Measurements from ENCODE around the gene ZBTB47.

The ZBTB47 gene

DNA sequence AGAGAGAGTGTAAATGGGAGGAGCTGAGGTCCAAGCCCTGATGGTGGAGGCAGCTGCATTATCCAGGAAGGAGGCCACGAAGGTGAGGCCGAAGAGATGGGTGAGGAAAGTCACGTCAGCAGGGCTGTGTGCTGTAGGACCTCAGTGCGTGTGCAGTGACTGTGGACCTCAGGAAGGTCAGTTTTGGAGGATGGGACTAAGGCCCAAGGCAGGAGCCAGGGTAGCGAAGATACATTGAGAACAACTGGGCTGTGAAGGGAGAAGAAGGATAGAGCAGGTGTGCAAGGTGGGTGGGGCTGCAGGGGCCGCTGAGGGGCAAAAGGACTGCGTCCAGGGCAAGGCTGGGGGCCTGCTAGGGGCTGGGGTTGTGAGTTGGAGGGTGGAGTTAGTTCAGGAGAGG is 36.7 kb downstream of the ZBTB47 start:
- FAIRE-seq = no peak
- DNase-seq (ENCODE audit: insufficient read length, low spot score) = no peak
- no peak for TF ChIP-seq POLR2A (IDR thresholded peaks at IDR 0.05; ENCODE audit: low read depth, low read length)

DNA sequence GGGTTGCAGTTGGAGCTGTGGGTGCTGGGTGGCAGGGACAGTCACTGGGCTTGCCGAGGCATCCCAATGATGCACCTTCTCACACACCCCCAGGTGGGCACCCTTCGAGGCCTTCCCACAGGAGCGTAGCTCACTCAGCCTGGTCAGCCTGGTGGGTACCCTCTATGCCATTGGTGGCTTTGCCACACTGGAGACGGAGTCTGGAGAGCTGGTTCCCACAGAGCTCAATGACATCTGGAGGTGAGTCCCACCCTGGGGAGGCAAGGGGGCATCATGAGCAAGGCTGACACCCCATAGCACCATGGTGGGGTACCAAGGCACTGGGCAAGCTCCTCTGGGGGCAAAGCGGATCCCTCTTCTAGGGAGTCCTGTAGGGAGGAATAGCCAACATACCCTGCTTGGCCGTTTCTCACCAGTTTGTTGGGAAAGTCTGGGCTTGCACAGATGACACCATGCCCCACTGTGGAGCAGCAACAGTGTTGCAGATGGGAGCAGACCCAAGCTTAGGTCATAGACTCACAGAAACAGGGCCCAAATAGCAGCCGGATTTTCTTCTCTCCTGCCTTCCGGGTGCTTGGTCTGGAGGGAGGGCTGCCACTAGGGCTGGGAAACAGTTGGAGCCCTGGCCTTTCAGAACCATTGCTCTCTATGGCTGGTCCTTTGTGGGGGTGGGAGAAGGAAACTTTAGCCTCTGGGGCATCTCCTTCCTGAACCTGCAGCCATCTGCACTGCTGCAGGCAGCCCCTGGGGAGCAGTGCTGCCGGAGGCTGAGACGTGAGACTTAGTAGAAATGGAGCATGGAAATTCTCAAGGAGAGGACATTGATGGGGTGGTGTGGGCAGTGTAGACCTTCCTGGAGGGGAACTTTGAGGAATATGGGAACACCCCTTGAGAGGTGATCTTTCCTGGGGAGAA is 37.5 kb downstream of the ZBTB47 start:
- no peak for FAIRE-seq
- TF ChIP-seq POLR2A (IDR thresholded peaks at IDR 0.05; ENCODE audit: low read depth, low read length) = no peak
- no peak for DNase-seq (ENCODE audit: insufficient read length, low spot score)

DNA sequence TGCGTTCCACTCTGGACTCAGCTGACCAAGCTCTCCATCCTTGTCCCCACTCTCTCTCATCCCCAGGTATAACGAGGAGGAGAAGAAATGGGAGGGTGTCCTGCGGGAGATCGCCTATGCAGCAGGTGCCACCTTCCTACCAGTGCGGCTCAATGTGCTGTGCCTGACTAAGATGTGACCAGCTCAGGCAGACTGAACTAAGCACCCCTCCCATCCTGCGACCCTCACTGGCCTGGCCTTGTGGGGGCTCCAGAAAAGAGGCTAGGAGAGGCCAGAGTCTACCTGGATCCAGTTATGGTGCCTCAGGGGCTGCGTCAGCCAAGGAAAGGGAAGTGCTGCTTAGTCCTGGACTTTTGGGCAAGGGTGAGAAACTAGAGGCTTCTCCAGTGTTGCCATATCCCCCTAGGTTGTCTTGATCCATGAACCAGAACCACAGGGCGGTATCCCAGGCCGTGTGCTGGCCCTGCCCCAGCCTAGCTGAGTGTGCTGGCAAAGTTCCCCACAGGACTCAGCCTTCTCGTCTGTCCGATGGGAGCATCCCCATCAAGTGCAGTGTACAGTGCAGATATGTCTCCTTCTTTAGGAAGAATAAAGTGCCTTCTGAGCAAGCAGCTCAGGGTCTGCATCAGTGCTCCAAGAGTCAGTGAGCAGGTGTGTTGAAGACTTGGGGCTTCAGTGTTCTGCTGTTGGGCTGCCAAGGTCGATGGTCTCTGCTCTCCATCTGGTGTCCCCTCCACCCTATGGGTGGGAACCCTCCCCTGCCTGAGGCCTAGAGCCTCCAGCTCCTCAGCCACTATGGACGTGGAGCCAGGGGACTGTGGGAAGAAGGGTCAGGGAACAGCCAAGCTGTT is 38.5 kb downstream of the ZBTB47 start:
- no peak for TF ChIP-seq POLR2A (IDR thresholded peaks at IDR 0.05; ENCODE audit: low read depth, low read length)
- FAIRE-seq = no peak
- DNase-seq (ENCODE audit: insufficient read length, low spot score) = no peak

DNA sequence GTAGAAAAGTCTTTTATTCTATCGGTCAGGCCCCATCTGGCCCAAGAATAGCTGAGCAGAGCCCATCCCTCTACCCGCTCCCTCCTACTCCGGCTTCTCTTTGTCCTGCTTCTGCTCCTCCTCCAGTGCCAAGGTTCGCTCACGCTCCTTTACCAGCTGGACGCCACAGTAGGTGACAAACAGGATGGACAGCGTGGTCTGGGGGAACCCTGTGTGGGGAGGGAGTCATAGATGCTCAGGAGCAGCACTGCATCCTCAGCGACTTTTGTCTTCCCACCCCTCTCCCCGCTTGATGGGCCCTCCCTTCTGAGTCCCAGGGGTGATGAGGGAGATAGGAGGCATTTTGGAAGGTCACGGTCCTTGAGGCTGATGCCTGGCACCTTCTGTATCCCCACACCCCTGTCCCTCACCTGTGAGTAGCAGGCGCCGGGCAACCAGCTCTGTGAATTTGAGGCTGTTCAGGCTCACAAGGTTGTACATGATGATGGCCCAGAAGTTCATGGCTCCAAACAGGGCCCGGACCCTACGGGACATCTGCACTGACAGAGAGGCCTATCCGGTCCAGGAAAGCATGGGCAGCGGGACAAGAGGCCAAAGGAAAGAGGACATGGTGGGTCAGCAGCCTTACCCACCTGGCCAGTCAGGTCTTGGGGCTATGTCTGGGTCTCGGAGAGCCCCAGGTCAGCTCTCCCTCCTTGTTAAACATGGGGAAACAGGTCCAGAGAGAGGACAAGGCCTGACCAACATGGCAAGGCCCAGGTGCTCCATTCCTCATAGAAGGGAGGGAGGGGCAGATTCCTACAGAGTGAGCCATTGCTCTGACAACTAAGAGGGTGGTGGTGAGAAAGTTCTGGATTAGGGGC is 39.4 kb downstream of the ZBTB47 start:
- TF ChIP-seq POLR2A (IDR thresholded peaks at IDR 0.05; ENCODE audit: low read depth, low read length) = no peak
- no peak for DNase-seq (ENCODE audit: insufficient read length, low spot score)
- no peak for FAIRE-seq

DNA sequence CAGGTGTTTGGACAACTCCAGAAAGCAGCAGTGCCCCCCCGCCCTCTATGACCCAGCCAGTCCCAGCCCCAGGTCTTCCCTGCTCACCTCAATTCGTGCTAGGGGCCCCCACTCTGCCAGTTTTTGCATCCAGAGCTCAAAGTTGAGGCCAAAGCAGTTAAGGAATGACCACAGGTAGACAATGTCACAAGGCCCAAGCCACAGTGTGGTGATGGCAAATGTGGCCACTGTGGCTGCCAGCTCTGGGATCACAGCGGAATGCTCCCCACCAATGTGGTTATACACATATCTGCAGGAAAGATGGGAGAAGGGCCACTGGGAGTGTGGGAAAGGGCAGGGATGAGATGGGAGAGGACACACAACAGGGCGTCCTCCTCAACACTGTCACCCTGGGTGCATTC is 40.0 kb downstream of the ZBTB47 start:
- no peak for DNase-seq (ENCODE audit: insufficient read length, low spot score)
- no peak for FAIRE-seq
- TF ChIP-seq POLR2A (IDR thresholded peaks at IDR 0.05; ENCODE audit: low read depth, low read length) = no peak

DNA sequence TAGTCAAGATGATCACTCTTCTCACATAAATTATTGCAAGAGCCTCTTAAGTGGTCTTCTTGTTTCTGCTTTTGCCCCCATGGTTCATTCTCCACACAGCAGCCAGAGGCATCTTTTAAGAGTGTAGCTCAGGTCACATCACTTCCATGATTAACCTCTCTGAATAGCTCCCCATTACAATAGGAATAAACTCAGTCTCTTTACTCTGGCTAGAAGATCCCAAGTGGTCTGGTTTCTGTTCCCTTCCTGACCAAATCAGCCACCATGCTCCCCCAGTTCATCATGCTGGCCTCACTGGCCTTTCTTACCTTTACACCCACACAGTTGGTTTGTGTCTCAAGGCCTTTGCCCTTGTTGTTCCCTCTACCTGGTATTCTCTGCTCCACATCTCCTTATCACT is 40.9 kb downstream of the ZBTB47 start:
- DNase-seq (ENCODE audit: insufficient read length, low spot score) (no peak), FAIRE-seq (no peak)
- no peak for TF ChIP-seq POLR2A (IDR thresholded peaks at IDR 0.05; ENCODE audit: low read depth, low read length)

DNA sequence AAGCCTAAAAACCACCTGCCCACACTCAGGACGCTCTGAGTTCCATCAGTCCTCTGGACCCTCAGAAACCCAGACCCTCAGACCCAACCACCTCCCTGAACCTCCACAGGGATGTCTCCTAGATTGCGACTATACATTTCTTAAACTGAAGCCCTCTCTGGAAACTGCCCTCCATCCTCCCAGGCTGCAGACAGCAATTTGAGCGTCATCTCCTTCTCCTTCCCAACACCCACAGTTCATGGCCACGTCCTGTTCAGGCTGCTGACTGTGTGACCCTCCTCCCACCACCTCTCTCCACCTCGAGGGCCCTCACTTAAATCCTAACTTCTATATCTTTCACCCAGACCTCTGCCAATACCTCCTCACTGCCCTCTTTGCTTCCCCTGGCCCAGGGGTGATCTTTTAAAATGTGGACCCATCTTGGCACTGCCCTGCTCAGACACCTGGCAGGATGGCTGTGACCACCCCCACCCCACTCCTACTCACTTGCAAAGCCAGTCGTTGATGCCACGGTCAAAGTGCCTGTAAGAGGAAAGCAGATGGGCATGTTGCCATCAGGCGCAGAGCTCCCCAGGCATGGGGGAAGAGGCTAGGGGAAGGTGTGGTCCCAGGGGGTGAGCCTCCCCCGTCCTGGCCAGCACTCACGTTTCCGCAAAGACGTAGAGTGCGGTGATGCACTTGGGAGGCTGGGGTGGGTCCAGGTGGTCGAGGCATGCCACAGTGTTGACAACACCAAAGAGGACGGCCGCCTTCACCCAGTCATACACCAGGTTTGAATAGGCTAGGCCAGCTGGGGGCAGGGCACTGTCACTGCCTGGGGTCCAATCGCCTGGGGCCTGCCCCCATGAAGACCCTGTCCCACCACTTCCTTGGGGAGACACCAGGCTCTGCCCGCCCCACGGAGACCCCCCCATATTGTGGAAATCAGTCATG is 43.1 kb downstream of the ZBTB47 start:
- DNase-seq (ENCODE audit: insufficient read length, low spot score) (no peak), FAIRE-seq (no peak)
- TF ChIP-seq POLR2A (IDR thresholded peaks at IDR 0.05; ENCODE audit: low read depth, low read length) = no peak

DNA sequence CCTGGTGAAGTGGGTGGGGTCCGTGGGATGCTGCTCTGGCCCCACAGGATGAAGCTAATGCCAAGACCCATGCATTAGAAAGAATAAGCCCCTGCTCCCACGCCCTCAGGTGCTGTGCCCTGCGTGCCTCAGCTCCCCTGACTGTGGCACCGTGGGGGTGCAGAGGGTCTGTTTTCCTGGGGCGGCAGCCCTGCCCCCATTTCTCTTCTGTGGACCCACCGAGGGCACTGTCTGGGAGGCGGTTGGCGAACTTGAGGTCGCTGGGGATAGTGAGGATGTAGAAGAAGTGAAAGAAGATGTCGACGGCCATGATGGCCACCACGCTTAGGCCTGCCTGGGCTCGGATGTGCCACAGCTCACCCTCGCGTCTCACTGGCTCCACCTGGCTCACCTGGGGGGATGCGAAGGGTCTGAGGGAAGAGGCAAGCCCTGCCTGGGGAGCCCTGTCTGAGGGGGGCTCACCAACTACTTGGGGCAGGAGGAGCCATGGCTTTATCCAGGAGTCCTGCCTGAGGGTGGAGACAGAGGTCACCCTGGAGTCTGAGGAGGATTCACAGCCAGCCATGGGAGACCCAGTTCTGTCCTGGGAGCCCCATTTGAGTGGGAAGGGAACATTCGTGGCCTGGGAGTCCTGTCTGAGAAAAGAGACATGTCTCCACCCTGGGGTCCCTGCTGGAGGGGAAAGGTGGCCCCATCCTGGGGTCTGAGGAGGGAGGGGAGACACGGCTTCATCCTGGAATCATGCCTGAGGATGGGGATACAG is 44.0 kb downstream of the ZBTB47 start:
- no peak for FAIRE-seq
- DNase-seq (ENCODE audit: insufficient read length, low spot score) = no peak
- no peak for TF ChIP-seq POLR2A (IDR thresholded peaks at IDR 0.05; ENCODE audit: low read depth, low read length)

DNA sequence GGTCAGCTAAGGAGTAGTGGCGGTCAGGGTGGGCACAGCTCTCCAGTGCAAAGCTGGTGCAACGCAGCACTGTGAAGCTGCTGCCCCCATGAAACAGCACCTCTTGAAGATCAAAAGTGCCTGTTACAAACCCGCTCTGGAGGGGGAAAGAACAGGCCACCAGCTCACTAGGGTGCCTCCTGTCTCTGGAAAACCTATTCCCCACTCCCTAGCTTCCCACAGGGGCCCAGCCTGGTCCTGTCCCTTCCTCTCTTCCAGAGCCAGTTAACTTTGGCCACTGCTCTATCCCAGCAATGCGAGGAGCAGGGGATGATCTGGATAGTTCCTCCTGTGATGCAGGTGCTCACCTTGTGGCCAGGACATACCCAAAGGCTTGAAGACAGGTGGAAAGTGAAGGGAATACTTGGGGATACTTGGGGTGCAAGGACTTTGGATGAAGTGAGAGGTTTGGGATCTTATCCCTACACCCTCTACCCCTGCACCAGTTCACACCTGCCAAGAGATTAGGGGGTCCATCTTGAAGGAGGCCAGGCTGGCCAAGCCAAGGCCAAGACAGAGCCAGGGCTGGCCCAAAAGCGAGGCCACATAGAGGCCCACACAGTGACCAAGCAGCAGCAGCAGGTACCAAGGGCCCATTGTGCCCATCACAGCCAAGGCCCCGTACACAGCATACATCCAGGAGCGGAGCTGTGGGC is 44.9 kb downstream of the ZBTB47 start:
- FAIRE-seq (no peak), DNase-seq (ENCODE audit: insufficient read length, low spot score) (no peak)
- no peak for TF ChIP-seq POLR2A (IDR thresholded peaks at IDR 0.05; ENCODE audit: low read depth, low read length)

DNA sequence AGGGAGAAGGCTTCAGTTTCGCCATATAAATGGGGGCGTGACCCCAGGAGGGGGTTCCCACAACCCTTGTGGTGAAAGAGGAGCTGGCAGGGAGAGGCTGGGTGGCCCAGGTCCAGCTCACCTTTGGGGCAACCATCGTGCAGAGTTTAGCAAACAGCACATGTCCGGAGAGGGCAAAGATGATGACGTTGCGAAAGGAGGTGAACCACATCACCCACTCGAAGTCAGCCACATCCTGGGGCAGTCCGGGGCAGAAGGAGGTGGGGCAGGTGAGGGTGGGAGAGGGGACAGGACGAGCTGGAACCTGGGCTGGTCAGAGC is 45.4 kb downstream of the ZBTB47 start:
- FAIRE-seq = no peak
- no peak for TF ChIP-seq POLR2A (IDR thresholded peaks at IDR 0.05; ENCODE audit: low read depth, low read length)
- no peak for DNase-seq (ENCODE audit: insufficient read length, low spot score)

DNA sequence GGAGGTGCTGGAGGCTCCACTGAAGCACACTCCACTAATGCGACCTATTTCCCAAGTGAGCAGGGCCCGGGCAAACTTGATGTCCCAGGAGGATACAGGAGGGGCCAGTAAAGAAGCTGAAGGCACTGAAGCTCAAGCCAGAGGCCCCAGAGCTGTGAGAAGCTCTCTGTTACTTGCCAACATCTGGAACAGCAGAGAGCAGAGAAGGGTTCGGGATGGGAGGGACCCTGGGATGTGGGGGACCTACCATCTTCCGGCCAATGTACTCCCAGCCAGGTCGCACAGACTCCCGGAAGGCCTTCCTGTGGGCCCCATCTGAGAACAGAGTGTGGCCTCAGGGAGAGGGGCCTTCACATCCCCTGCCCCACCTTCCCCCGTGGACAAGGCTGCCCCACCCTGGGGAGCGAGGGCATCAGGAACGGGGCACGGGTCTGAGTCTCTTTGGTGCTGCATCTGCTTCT is 46.0 kb downstream of the ZBTB47 start:
- TF ChIP-seq POLR2A (IDR thresholded peaks at IDR 0.05; ENCODE audit: low read depth, low read length) = no peak
- FAIRE-seq (no peak), DNase-seq (ENCODE audit: insufficient read length, low spot score) (no peak)

Measured in H54 (cell line).